ENCODE results near the gene ZNF580.

DNA sequence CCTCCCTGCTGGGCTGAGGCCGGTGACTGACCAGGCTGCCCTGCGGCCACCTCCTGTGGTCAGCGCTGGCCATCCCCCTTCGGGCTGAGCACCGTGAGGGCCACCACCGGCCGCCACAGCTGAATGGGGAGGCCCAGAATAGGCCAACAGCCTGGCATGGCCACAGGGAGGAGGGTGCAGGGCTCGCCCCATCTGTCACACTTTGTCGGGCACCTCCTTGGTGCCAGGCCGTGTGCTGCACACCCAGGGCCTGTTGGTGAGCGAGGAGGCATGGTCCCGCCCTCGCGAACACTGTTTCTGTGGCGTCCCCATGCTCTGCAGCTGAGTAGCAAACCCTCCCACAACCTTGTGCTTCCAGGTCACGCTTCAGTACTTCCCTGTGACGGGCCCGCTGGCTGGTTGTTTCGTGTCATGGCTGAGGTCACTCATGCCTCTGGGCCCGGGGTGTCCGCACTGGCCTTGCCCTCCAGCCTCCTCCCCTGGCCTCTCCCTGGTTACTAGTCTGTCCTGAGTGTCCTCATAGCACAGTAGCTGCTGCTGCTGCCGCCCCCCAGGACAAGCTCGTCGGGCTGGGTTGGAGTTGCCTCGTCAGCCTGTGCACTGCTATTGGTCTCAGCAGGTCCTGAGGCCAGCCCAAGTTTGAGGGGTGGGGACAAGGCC, 49.4 kb downstream of the ZNF580 start:
- TF ChIP-seq, protein P1, sequence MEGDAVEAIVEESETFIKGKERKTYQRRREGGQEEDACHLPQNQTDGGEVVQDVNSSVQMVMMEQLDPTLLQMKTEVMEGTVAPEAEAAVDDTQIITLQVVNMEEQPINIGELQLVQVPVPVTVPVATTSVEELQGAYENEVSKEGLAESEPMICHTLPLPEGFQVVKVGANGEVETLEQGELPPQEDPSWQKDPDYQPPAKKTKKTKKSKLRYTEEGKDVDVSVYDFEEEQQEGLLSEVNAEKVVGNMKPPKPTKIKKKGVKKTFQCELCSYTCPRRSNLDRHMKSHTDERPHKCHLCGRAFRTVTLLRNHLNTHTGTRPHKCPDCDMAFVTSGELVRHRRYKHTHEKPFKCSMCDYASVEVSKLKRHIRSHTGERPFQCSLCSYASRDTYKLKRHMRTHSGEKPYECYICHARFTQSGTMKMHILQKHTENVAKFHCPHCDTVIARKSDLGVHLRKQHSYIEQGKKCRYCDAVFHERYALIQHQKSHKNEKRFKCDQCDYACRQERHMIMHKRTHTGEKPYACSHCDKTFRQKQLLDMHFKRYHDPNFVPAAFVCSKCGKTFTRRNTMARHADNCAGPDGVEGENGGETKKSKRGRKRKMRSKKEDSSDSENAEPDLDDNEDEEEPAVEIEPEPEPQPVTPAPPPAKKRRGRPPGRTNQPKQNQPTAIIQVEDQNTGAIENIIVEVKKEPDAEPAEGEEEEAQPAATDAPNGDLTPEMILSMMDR (IDR thresholded peaks at IDR 0.05), result no peak
- TF ChIP-seq POLR2A (IDR thresholded peaks at IDR 0.05) (no peak), POLR2AphosphoS5 (IDR thresholded peaks at IDR 0.05) (no peak)

Data from prostate gland (tissue), 2 donors.